GM19025 (cell line): ENCODE measurements around the gene B3GAT2.
"Not testable (repeated sequence)": the region's sequence is repeated elsewhere in the genome, so short reads cannot be mapped to it uniquely, and the experiment has no call there.

Source experiments
- ATAC-seq: cut with Tn5 transposase; IDR thresholded peaks from one replicate; pipeline ENCODE4 v1.9.1; 2021; ENCODE audit warnings: mild to moderate bottlenecking, low read depth, moderate library complexity; ENCODE audit not compliant: unreplicated experiment

The B3GAT2 gene, protein sequence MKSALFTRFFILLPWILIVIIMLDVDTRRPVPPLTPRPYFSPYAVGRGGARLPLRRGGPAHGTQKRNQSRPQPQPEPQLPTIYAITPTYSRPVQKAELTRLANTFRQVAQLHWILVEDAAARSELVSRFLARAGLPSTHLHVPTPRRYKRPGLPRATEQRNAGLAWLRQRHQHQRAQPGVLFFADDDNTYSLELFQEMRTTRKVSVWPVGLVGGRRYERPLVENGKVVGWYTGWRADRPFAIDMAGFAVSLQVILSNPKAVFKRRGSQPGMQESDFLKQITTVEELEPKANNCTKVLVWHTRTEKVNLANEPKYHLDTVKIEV

DNA sequence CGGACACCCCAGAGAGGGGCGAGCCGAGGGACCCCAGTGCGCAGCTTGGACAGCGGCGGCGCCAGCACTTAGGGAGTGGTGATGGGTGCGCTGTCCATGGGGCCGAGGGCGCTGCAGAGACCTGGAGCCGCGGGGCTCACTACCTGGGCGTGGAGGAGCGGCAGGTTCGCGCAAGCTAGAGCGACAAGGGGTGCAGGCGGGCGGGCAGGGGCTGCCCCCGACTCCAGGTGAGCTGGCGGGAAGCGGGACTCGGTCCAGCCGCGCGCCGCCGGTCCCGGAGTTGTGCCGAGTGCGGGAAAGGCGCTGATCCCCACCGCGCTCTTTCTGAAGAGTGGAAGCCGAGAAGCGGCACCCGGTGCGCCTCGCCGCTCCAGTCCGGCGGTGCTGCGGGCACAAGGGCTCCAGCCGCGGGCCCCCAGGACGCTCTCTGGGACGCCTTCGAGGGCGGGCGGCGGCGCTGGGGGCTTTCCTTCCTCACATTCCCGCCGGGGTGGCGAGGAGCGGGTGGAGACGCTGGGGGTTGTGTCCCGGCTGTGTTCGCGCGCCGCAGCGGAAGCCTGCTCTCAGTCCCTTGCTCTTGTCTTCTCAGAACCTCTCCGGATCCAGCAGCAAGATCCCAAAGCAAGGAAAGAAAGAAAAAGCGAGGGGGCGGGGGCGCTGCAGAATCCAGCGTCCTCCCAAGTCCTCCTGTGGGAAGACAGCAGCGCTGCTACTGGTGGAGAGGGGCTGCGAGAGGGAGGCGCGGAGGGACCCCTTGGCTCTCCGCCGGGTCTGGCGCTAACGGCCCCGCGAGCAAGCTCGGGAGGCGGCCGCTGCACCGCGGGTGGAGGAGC is at the start of gene B3GAT2:
Gene B3GAT2 (minus strand): TSS at position 610 of the 833 bp plus-strand sequence. CDS start 631 bp downstream, outside the sequence.
- ATAC-seq: peak; percentile 4

DNA sequence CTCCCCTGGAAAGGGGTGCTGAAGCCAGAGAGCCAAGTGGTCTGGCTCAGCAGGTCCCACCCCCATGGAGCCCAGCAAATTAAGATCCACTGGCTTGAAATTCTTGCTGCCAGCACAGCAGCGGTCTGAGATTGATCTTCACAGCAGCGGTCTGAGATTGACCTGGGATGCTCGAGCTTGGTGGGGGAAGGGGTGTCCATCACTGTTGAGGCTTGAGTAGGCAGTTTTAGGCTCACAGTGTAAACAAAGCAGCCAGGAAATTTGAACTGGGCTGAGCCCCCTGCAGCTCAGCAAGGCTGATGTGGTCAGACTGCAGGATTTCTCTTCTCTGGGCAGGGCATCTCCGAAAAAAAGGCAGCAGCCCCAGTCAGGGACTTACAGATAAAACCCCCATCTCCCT is 41.3 kb upstream of the B3GAT2 start:
- ATAC-seq: no peak

DNA sequence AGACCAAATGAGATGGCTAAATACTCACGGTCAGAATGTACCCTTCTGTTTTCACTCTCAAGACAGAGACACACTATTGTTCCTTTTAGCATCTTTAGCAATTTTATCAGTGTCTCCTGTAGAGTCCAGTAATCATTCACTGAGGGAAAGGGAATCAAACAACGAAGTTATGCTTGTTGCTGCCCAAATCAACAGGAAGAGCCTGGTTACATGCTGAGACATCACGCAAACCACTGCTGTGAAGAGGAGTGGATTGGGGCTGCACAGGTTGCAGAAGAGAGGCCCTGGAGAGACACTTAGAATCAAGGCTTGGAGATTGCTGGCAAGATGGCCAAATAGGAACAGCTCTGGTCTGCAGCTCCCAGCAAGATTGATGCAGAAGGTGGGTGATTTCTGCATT is 40.5 kb upstream of the B3GAT2 start:
- no peak for ATAC-seq

DNA sequence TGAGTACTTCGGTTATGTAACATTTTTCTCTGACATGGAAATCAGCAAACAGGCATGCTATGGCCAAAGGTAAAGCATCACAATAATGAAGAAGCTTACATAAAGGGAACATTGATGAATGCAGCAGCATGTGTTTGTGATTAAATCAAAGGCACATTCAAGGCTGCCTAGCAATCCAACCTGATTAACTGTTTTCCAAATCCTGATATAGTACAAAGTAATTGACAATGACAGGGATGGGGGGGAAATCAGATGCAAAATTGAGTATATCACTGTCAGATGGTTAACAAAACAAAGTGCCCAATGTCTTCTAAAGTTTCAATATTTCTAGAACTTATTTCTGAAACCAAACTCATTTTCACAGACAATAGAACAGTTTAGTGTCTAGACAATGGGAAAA is 39.2 kb upstream of the B3GAT2 start:
- ATAC-seq: no peak

DNA sequence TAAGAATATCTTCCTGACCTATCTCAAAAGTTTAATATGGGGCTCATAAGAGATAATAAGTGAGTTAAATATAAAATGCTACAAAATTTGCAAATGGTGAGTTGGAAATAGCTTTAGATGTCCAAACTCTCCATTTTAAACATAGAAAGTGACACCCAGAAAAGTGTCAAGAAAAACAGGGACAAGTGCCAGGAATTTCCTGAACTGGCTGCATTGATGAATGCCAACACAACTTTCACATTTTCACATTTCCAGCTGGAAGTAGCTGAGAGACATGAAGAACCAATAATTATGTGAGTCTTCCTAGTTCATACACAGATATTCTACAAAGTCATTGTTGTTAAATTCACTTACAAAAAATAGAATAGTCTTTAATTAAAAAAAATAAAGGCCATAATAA is 38.6 kb upstream of the B3GAT2 start:
- ATAC-seq: no peak

DNA sequence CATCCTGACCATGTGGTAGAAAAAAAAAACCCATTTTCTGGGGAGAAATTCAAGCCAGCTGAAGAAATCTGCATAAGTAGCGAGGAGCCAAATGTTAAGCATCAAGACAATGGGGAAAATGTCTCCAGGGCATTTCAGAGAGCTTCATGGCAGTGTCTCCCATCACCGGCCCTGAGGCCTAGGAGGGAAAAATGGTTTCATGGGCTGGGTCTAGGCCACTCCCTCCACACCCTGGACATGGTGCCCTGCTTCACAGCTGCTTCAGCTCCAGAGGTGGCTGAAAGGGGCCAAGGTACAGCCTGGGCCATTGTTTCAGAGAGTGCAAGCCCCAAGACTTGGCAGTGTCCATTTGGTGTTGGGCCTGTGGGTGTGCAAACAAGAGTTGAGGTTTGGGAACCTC is 34.4 kb upstream of the B3GAT2 start:
- no peak for ATAC-seq

DNA sequence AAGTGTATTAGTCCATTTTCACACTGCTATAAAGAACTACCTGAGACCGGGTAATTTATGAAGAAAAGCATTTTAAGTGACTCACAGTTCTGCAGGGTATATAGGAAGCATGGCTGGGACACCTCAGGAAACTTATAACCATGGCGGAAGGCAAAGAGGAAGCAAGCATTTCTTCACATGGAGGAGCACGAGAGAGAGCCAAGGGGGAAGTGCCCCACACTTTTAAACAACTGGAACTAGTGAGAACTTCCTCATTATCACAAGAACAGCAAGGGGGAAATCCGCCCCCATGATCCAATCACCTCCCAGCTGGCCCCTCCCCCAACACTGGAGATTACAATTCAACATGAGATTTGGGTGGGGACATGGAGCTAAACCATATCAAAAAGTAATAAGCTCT is 28.3 kb upstream of the B3GAT2 start:
- ATAC-seq: no peak

DNA sequence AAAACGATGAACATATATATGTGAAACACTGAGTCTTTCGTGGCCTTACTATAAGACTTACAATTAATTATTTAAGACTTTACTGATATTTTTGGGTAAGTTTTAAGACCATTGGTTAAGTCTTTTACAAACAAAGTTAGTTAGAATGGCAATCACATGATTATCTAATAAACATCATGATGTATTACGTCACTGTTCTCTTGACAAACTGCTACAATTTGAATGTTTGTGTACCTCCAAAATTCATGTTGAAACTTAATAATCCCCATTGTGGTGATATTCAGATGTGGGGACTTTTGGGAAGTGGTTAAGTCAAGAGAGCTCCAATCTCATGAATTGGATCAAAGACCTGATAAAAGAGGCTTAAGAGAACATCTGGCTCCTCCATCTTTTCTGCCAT is 25.9 kb upstream of the B3GAT2 start:
- no peak for ATAC-seq

DNA sequence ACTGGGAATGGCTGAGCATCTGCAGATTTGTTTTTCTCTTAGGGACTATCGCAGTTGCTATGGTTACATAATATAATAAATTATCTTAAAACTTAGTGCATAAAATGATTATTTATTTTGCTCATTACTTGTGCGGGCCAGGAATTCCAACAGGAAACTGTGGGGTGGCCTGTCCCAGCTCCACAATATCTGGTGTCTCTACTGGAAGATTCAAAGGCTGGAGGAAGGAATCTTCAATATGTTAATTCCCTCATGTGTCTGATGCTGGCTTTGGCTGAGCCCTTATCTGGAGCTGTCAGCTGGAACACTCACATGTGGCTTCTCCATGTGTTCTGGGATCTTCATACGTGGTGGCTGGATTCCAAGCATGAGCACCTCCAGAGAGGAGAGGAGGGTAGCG is 23.9 kb upstream of the B3GAT2 start:
- no peak for ATAC-seq

DNA sequence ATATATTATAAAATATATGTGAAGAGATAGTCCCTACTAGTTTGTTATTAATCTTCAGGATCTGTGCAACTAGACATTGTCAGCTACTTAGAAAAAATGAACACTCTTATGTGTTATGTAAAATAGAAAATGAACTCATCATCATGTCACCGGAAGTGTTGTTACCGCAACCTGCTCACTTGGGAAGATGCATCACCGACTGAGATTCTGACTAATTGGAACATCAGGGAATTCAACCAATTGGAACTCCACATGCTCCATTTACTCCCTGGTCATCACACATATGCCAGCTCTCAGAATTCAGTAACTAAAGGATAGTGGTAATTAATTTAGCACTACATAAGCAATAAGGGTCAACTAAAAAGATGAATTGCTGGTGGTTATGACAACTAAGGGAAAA is 16.7 kb upstream of the B3GAT2 start:
- ATAC-seq: no peak

DNA sequence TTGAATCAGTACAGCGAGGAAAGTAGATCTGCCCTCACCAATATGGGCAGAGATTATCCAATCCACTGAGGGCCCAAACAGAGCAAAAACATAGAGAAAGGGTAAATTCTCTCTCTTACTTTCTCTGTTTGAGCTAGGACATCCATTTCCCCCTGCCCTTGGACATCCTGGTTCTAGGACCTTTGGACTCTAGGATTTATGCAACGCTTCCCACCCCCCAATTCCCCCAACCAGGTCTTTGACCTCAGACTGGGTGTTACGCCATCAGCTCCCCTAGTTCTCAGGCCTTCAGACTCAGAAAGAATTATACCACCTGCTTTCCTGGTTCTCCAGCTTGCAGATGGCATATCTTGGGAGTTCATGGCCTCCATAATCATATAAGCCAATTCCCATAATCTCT is 10.2 kb upstream of the B3GAT2 start:
- ATAC-seq: no peak

DNA sequence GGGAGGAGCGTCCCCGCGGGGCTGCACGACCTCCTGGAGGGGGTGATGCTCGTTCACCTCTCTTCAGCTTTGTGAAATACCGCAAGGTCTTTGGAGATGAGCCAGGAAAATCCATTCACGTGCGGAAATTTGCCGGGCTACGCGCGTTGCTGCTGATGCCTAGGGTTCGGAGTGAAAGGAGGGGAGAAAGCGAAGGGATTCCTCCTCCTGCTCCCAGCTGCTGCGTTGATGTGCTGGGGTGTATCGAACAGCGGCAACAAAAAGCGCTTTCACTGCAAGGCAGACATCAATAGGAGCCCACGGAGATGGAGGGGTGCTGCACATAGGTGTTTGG is 391 bp upstream of the B3GAT2 start:
- no peak for ATAC-seq

DNA sequence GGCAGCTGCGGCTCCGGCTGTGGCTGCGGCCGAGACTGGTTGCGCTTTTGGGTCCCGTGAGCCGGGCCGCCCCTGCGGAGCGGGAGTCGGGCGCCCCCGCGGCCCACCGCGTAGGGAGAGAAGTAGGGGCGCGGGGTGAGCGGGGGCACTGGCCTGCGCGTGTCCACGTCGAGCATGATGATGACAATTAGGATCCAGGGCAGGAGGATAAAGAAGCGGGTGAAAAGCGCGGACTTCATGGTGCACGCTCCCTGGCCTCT is 739 bp downstream of the B3GAT2 start:
- ATAC-seq: no peak

DNA sequence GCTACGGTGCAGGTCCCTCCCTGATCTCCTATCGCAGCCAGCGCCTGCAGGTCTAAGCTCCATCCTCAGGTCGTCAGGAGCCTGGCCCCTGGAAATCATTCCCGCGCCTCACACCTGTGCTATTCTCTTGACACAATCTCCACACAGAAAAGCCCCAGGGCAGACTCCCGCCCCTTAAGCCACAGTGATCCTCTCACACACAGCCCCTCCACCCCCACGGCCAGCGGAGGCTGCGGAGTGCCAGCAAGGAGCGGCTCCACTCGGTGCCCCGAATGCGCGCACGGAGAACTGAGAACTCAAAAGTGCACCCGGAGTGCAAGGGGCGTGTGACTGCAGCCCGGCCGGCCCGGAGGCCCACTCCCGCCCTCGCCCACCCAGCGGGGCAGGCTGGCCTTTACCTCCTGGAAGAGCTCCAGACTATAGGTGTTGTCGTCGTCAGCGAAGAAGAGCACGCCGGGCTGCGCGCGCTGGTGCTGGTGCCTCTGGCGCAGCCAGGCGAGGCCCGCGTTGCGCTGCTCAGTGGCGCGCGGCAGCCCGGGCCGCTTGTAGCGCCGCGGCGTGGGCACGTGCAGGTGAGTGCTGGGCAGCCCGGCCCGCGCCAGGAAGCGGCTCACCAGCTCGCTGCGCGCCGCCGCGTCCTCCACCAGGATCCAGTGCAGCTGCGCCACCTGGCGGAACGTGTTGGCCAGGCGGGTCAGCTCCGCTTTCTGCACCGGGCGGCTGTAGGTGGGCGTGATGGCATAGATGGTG is 1.2 kb downstream of the B3GAT2 start:
- peak; percentile 97 for ATAC-seq

DNA sequence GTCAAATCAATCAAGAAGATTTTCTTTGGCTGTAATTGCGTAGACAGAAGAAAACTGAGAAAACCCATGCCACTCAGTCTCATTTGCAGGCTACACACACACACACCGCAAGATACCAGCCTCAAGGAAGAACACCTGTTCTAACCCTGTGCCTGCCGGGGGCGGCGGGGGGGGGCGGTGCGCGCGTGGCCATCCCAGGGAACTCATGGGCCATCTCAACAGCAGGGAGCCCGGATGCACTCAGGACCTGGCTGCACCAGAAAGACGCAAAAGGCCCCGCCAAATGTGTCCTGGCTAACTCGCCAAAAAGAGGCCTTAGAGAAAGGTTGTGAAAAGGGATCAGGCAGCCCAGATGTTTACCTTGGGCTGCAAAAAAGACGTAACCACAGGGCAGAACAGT is 2.1 kb downstream of the B3GAT2 start:
- ATAC-seq: no peak

DNA sequence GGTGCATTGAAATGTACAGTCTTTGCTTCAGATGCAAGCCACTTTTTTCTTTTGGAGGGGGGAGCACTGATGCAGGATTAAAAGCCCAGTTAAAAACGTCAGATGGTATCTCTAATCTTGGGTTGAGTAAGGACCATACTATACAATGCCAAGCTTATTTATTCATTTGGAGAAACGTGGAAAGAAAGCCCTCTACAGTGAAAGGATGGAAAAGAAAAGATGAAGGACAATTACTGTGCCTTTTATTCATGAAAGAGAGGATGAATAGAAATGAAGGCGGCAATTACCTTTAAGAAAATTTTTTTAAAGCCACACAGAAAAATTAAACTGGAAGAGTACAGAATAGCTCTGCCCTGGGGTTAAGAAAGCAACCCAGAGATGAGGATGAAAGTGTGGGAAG is 2.7 kb downstream of the B3GAT2 start:
- ATAC-seq: no peak

DNA sequence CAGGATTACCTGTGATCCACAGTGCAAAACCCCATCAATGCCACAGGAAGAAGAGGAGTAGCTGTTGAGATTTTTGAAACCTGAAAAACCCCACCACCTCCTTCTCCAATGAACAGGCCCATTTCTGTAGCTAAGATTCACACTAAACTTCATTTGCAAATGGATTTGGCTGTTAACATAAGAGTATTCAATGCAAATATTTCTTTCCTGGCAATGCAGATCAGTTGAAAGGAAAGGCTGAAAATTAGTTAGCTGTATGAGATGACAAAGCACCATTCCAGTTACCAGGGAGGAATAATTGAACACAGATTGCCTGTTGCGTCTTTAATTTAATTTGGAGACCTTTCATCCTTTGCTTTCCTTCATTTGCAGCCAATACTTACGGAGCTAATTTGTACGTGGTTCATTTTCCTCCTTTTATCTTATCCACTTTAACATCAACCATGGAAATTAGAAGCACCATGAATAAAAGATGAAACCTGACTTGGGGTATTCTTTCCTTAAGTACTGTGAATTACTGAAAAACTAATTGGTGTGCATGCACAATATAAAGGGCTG is 4.2 kb downstream of the B3GAT2 start:
- ATAC-seq: no peak

DNA sequence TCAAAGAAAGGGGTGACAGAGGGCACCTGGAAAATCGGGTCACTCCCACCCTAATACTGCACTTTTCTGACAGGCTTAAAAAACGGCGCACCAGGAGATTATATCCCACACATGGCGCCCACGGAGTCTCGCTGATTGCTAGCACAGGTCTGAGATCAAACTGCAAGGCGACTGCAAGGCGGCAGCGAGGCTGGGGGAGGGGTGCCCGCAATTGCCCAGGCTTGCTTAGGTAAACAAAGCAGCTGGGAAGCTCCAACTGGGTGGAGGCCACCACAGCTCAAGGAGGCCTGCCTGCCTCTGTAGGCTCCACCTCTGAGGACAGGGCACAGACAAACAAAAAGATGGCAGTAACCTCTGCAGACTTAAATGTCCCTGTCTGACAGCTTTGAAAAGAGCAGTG is 12.5 kb downstream of the B3GAT2 start:
- ATAC-seq: not testable (repeated sequence)

DNA sequence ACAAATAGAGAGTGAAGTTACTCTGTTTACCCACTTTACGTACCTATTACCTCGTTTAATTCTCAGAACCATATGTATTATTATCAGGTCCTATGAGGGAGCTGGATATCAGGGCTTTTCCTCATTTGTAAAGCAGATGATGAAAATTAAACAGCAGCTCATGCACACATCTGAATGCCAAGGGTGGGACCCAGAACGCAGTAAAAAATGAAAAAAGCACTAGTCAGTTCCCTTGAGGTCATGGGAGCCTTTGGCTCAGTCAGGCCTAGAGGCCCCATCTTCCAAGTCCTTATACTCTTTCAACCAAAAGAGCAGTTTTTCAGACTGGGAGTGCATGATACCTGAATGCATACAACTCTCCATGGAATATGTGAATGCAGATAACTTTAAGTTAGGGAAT is 23.0 kb downstream of the B3GAT2 start:
- ATAC-seq: no peak

DNA sequence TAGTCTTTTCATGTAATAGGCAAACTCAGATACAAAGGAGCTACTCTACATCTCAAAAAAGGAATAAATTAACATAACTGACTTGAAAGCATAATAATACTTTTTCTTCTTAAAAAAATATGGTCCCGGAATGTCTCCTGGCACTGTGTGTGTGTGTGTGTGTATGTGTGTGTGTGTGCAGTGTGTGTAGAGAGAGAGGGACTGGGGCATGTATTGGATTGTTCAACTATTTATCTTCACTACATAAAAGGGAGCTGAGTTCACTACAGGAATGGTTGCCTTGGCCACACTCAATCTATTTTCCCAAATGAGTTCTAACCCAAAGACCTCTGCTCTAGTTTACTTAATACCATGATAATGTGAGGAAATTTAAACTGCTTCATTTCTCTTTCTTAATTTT is 51.1 kb downstream of the B3GAT2 start:
- ATAC-seq: no peak

DNA sequence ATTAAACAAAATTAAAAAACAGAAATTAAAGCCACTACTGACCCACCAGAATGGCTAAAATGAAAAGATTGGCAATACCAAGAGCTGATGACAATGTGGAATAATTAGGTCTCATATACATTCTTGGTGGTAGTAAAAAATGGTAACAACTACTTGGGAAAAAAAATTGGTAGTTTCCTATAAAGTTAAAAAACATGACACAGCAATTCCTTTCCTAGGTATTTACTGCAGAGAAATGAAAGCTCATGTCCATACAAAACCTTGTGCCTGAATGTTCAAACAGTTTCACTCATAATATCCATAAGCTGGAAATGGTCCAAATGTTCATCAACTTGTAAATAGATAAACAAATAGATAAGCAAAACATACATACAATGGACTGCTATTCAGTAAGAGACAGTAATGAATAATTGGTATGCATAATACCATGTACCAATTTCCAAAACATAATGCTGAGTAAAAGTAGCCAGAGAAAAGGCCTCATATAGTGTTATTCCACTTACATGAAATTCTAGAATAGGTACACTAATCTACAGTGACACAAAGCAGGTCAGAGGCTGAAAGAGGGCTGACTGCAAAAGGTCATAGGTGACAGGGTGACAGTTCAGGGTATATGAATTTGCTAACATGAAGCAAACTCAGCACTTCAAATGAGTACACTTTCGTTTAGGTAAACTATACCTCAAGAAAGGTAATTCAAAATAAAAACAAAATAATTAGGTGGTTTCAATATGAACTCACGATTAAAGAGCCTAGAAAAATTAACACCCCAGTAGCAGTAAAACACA is 53.0 kb downstream of the B3GAT2 start:
- ATAC-seq: no peak
